Neural progenitor cell (in vitro differentiated cells): ENCODE measurements around the gene TRRAP.
"Not testable (repeated sequence)": the region's sequence is repeated elsewhere in the genome, so short reads cannot be mapped to it uniquely, and the experiment has no call there.

Source experiments
- CTCF ChIP-seq: fragments of 200-600 bp; sonication (generic); IDR thresholded peaks from 2 replicates; pipeline ENCODE4 v1.5.1; 2017; ENCODE audit warnings: antibody characterized with exemption, mild to moderate bottlenecking
- EZH2 ChIP-seq: fragments of 200-600 bp; sonication (generic); IDR thresholded peaks from 2 replicates; pipeline ENCODE4 v1.6.1; 2017; ENCODE audit warnings: antibody characterized with exemption, mild to moderate bottlenecking, moderate library complexity
- EZH2phosphoT487 ChIP-seq: fragments of 200-600 bp; sonication (generic); IDR thresholded peaks from 2 replicates; pipeline ENCODE4 v1.6.1; 2017; ENCODE audit warnings: antibody characterized with exemption

GRCh38 chr7:99044858-99045257 lies 166.5 kb downstream of the TRRAP start:
- not testable (repeated sequence) for TF ChIP-seq CTCF, EZH2phosphoT487, EZH2
